Uterus (tissue), 2 donors: ENCODE measurements around the gene BMPR1B.

Experiments used
- CTCF ChIP-seq, 4 experiments: fragments of 200-600 bp in 2 of 4; fragments of 450-650 bp in 2 of 4; sonication (generic) in 2 of 4; IDR thresholded peaks; one replicate each; pipeline ENCODE4 v1.5.1; 2016 to 2019; ENCODE audit warnings: antibody characterized with exemption in 4 of 4, mild to moderate bottlenecking in 2 of 4, moderate library complexity in 1 of 4
- POLR2A ChIP-seq, 2 donors: fragments of 450-650 bp; IDR thresholded peaks; one replicate each; pipeline ENCODE4 v1.6.1; 2016; ENCODE audit warnings: antibody characterized with exemption in 2 of 2, mild to moderate bottlenecking in 1 of 2, moderate library complexity in 1 of 2

GRCh38 chr4:94947681-94948108 is 189.9 kb downstream of the BMPR1B start:
- no peak for TF ChIP-seq CTCF (IDR thresholded peaks at IDR 0.05)
- no peak for TF ChIP-seq POLR2A (IDR thresholded peaks at IDR 0.05)
